ENCODE results near the gene PTPRD. TPM values are rescaled to one million over a fixed set of nuclear protein-coding genes. Genes with fewer than 3 reads are reported as not detected.

The PTPRD gene
- total RNA-seq, 3 donors from 2014 or later (not counting 1 experiment from before 2014, with no cell fraction given): 0.05 to 0.68 TPM; not detected in 1

- Mint-ChIP-seq H3K27me3 (ENCODE audit: low read depth in 2 of 2) (peaks cover 0 to 3% of the 10 kb centered on the region in 2 donors), H3K4me1 (no peaks in the 10 kb centered on the region), H3K9me3 (peaks cover 2% of the 10 kb centered on the region in 2 donors), H3K4me3 (no peak overlapping the region), H3K27ac (no peak overlapping the region), H3K36me3 (no peaks in the 10 kb centered on the region)
- DNase-seq: no peak
- H3K4me1 ChIP-seq (ENCODE audit: control insufficient read depth, insufficient read depth, low read length): peaks cover 4% of the 10 kb centered on the region
- intact Hi-C loops (cut with micrococcal nuclease): no loop called here
- no peak overlapping the region for H3K4me3 ChIP-seq (ENCODE audit: low read length)
- H3K27ac ChIP-seq (ENCODE audit: low read length): no peak overlapping the region
- no peak for TF ChIP-seq CTCF (IDR thresholded peaks at IDR 0.05)
- ATAC-seq: no peak
- no peaks in the 10 kb centered on the region for H3K27me3 ChIP-seq (ENCODE audit: control insufficient read depth, insufficient read depth, low read length)
- 100% methylated on average over 1 of the region's 2 CpGs for WGBS (ENCODE audit: insufficient coverage)
- no peaks in the 10 kb centered on the region for H3K36me3 ChIP-seq (ENCODE audit: control insufficient read depth, insufficient read depth, low read length)
- H3K9me3 ChIP-seq (ENCODE audit: control insufficient read depth, insufficient read depth, low read length): no peaks in the 10 kb centered on the region
These were observed 2279.9 kb downstream of the PTPRD start for GRCh38 chr9:8332871-8333270.

GRCh38 chr9:8332331-8332650 is 2280.5 kb downstream of the PTPRD start:
- ATAC-seq (no peak), DNase-seq (no peak)
- WGBS (ENCODE audit: insufficient coverage): 83% methylated on average over 2 of the region's 2 CpGs
- peaks cover 0 to under 1% of the 10 kb centered on the region in 2 donors for H3K27me3 Mint-ChIP-seq (ENCODE audit: low read depth in 2 of 2)
- peaks cover 2% of the 10 kb centered on the region in 2 donors for H3K9me3 Mint-ChIP-seq
- H3K4me1 ChIP-seq (ENCODE audit: control insufficient read depth, insufficient read depth, low read length): peaks cover 4% of the 10 kb centered on the region
- H3K36me3 Mint-ChIP-seq: no peaks in the 10 kb centered on the region
- H3K4me3 Mint-ChIP-seq: no peak overlapping the region
- no peak overlapping the region for H3K27ac ChIP-seq (ENCODE audit: low read length)
- H3K36me3 ChIP-seq (ENCODE audit: control insufficient read depth, insufficient read depth, low read length): no peaks in the 10 kb centered on the region
- H3K27me3 ChIP-seq (ENCODE audit: control insufficient read depth, insufficient read depth, low read length): no peaks in the 10 kb centered on the region
- H3K4me3 ChIP-seq (ENCODE audit: low read length): no peak overlapping the region
- intact Hi-C loops (cut with micrococcal nuclease): no loop called here
- H3K9me3 ChIP-seq (ENCODE audit: control insufficient read depth, insufficient read depth, low read length): no peaks in the 10 kb centered on the region
- no peak overlapping the region for H3K27ac Mint-ChIP-seq
- H3K4me1 Mint-ChIP-seq: no peaks in the 10 kb centered on the region
- TF ChIP-seq CTCF (IDR thresholded peaks at IDR 0.05): no peak

GRCh38 chr9:8331507-8332330 is 2281.1 kb downstream of the PTPRD start:
- Histone ChIP-seq H3K36me3 (ENCODE audit: control insufficient read depth, insufficient read depth, low read length) (no peaks in the 10 kb centered on the region), H3K9me3 (ENCODE audit: control insufficient read depth, insufficient read depth, low read length) (no peaks in the 10 kb centered on the region), H3K4me3 (ENCODE audit: low read length) (no peak overlapping the region), H3K27ac (ENCODE audit: low read length) (no peak overlapping the region), H3K4me1 (ENCODE audit: control insufficient read depth, insufficient read depth, low read length) (peaks cover 4% of the 10 kb centered on the region), H3K27me3 (ENCODE audit: control insufficient read depth, insufficient read depth, low read length) (no peaks in the 10 kb centered on the region)
- Mint-ChIP-seq H3K4me1 (no peaks in the 10 kb centered on the region), H3K9me3 (peaks cover 2% of the 10 kb centered on the region in 2 donors), H3K27me3 (ENCODE audit: low read depth in 2 of 2) (no peaks in the 10 kb centered on the region), H3K4me3 (no peak overlapping the region), H3K36me3 (no peaks in the 10 kb centered on the region), H3K27ac (no peak overlapping the region)
- intact Hi-C loops (cut with micrococcal nuclease): no loop called here
- no peak for DNase-seq
- 89% methylated on average over 15 of the region's 15 CpGs for WGBS (ENCODE audit: insufficient coverage)
- no peak for ATAC-seq
- no peak for TF ChIP-seq CTCF (IDR thresholded peaks at IDR 0.05)
